ENCODE data around the gene RNFT2.

- TF ChIP-seq EZH2 (IDR thresholded peaks at IDR 0.05; ENCODE audit: low read length, unreplicated experiment) = no peak
- no peak for TF ChIP-seq CTCF (conservative IDR thresholded peaks at IDR 0.05; ENCODE audit: low read depth, low read length)
These were observed 1.3 kb downstream of the RNFT2 start for GRCh38 chr12:116739381-116739887.

Data from PC-3 (cell line).